Endothelial cell (in vitro differentiated cells): Measurements from ENCODE around the gene TTC38. TPM values are rescaled to one million over a fixed set of nuclear protein-coding genes. Genes with fewer than 3 reads are reported as not detected.

Experiments
- DNase-seq: peaks from one replicate; pipeline ENCODE4 v3.0.0; 2021; ENCODE audit warnings: low spot score
- H3K27ac Mint-ChIP-seq: one replicate; pipeline ENCODE4 v1.8.0; 2021; ENCODE audit warnings: mixed read lengths, inconsistent platforms; ENCODE audit not compliant: unreplicated experiment
- H3K27me3 Mint-ChIP-seq: one replicate; pipeline ENCODE4 v1.8.0; 2021; ENCODE audit warnings: mild to moderate bottlenecking, moderate library complexity, mixed read lengths, inconsistent platforms; ENCODE audit not compliant: unreplicated experiment
- H3K36me3 Mint-ChIP-seq: one replicate; pipeline ENCODE4 v1.8.0; 2021; ENCODE audit warnings: mild to moderate bottlenecking, low read depth, mixed read lengths, inconsistent platforms; ENCODE audit not compliant: unreplicated experiment
- H3K4me1 Mint-ChIP-seq: one replicate; pipeline ENCODE4 v1.8.0; 2021; ENCODE audit warnings: mild to moderate bottlenecking, mixed read lengths, inconsistent platforms; ENCODE audit not compliant: unreplicated experiment
- H3K4me3 Mint-ChIP-seq: one replicate; pipeline ENCODE4 v1.8.0; 2021; ENCODE audit warnings: mild to moderate bottlenecking, mixed read lengths, inconsistent platforms; ENCODE audit not compliant: unreplicated experiment
- H3K9me3 Mint-ChIP-seq: one replicate; pipeline ENCODE4 v1.8.0; 2021; ENCODE audit warnings: mixed read lengths, inconsistent platforms; ENCODE audit not compliant: unreplicated experiment
- CTCF ChIP-seq: fragments of 200-600 bp; sonication (generic); IDR thresholded peaks from one replicate; pipeline ENCODE4 v1.5.0; 2021; ENCODE audit warnings: antibody characterized with exemption; ENCODE audit not compliant: unreplicated experiment
- total RNA-seq: library from RNA; stranded (reverse); fragmentation: NEBNext Ultra II Directional; extraction: Animal tissue kit (Norgen Biotek cat#: 25700); gene quantifications from one replicate; pipeline ENCODE4 v1.2.1, GENCODE V29; 2021; ENCODE audit not compliant: unreplicated experiment

The TTC38 gene
- total RNA-seq, 1 donor from 2014 or later, result 24.6 TPM

GRCh38 chr22:46224898-46225290 lies 42.9 kb upstream of the TTC38 start:
- Mint-ChIP-seq H3K4me3 (no peak overlapping the region), H3K9me3 (no peaks in the 10 kb centered on the region), H3K27ac (no peak overlapping the region), H3K27me3 (no peaks in the 10 kb centered on the region), H3K36me3 (peaks cover 10% of the 10 kb centered on the region), H3K4me1 (no peaks in the 10 kb centered on the region)
- no peak for TF ChIP-seq CTCF
- no peak for DNase-seq

DNA sequence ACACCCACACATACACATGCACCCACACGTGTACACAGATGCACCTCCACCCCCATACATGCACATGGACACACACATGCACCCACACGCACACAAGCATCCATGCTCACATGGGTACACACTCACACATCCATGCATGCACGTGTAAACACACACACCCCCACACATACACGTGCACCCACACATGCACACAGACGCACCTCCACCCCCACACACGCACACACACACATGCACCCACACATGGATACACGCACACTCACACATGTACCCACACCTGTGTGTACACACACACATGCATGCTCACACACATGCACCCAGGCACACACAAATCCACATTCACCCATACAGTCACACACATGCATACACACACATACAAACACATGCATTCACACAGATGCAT lies 42.2 kb upstream of the TTC38 start:
- DNase-seq, result no peak
- H3K4me1 Mint-ChIP-seq, result no peaks in the 10 kb centered on the region
- no peak overlapping the region for H3K27ac Mint-ChIP-seq
- no peak for TF ChIP-seq CTCF
- peaks cover 10% of the 10 kb centered on the region for H3K36me3 Mint-ChIP-seq
- H3K4me3 Mint-ChIP-seq, result no peak overlapping the region
- no peaks in the 10 kb centered on the region for H3K27me3 Mint-ChIP-seq
- no peaks in the 10 kb centered on the region for H3K9me3 Mint-ChIP-seq

- TF ChIP-seq CTCF, result no peak
- Mint-ChIP-seq H3K4me1 (no peaks in the 10 kb centered on the region), H3K4me3 (no peak overlapping the region), H3K27ac (no peak overlapping the region), H3K27me3 (no peaks in the 10 kb centered on the region), H3K9me3 (no peaks in the 10 kb centered on the region), H3K36me3 (peaks cover 4% of the 10 kb centered on the region)
- no peak for DNase-seq
Observed at GRCh38 chr22:46226577-46226976, 41.2 kb upstream of the TTC38 start.

DNA sequence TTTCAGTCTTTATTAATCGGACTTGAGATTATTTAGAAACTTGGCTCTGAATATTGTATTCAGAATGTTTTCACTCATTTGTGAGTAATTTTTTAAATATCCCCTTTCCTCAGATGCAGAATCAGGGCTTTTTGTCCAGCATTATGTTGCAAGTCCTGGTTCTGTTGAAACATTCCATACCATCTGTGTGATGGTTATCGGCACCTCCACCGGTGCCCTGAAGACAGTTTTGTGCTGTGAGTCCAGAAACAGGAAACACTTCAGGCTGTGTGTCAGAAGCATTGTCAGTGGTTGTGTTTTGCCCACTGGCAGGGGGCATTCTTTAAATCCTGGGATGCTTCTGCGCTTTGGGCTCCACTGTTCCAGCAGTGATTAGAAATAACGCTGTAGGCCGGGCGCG lies 38.1 kb upstream of the TTC38 start:
- Mint-ChIP-seq H3K4me3 (no peak overlapping the region), H3K9me3 (no peaks in the 10 kb centered on the region), H3K27me3 (no peaks in the 10 kb centered on the region), H3K27ac (no peak overlapping the region), H3K36me3 (peaks cover 4% of the 10 kb centered on the region), H3K4me1 (no peaks in the 10 kb centered on the region)
- DNase-seq, result no peak
- TF ChIP-seq CTCF, result no peak

GRCh38 chr22:46230262-46230901 lies 37.4 kb upstream of the TTC38 start:
- Mint-ChIP-seq H3K4me3 (no peak overlapping the region), H3K9me3 (no peaks in the 10 kb centered on the region), H3K4me1 (no peaks in the 10 kb centered on the region), H3K36me3 (peaks cover 4% of the 10 kb centered on the region), H3K27me3 (no peaks in the 10 kb centered on the region), H3K27ac (no peak overlapping the region)
- no peak for DNase-seq
- TF ChIP-seq CTCF, result no peak
